HEK293T (cell line): ENCODE data around the gene RBM17.

Experiments
- CTCF ChIA-PET: fragments of 350-600 bp; formaldehyde crosslinking; extraction: SDS; loops from one replicate; lab custom pipeline; 2021; ENCODE audit warnings: antibody characterized with exemption, inconsistent platforms; lab: Yijun Ruan, JAX
- POLR2A ChIA-PET: fragments of 350-600 bp; formaldehyde crosslinking; extraction: SDS; loops from one replicate; lab custom pipeline; 2020; ENCODE audit warnings: antibody characterized with exemption, inconsistent platforms; lab: Yijun Ruan, JAX
- DNase-seq: peaks from one replicate; pipeline ENCODE4 v3.0.0; 2012; ENCODE audit warnings: mixed read lengths; ENCODE audit errors: extremely low spot score
- ARNT ChIP-seq: fragments of 450-650 bp; IDR thresholded peaks from 2 replicates; pipeline ENCODE4 v1.6.1; 2017; ENCODE audit warnings: mild to moderate bottlenecking
- BHLHE40 ChIP-seq: fragments of 450-650 bp; IDR thresholded peaks from 2 replicates; pipeline ENCODE4 v1.6.1; 2016; ENCODE audit warnings: mild to moderate bottlenecking, moderate library complexity, borderline replicate concordance
- CTBP1 ChIP-seq: fragments of 450-650 bp; IDR thresholded peaks from 2 replicates; pipeline ENCODE4 v1.6.1; 2016; ENCODE audit warnings: borderline replicate concordance
- ELF4 ChIP-seq: fragments of 450-650 bp; IDR thresholded peaks from 2 replicates; pipeline ENCODE4 v1.6.1; 2017; ENCODE audit warnings: antibody characterized with exemption
- FOXA1 ChIP-seq: fragments of 450-650 bp; IDR thresholded peaks from 2 replicates; pipeline ENCODE4 v1.6.1; 2016; ENCODE audit warnings: mild to moderate bottlenecking
- FOXK2 ChIP-seq: fragments of 450-650 bp; IDR thresholded peaks from 2 replicates; pipeline ENCODE4 v1.6.1; 2016; ENCODE audit warnings: mild to moderate bottlenecking
- FOXM1 ChIP-seq: fragments of 450-650 bp; IDR thresholded peaks from 2 replicates; pipeline ENCODE4 v1.6.1; 2017; ENCODE audit warnings: mild to moderate bottlenecking, borderline replicate concordance
- HDGF ChIP-seq: fragments of 450-650 bp; IDR thresholded peaks from 2 replicates; pipeline ENCODE4 v1.6.1; 2017; ENCODE audit warnings: antibody characterized with exemption, borderline replicate concordance
- L3MBTL2 ChIP-seq: fragments of 450-650 bp; conservative IDR thresholded peaks from 2 replicates; pipeline ENCODE4 v1.6.1; 2016; ENCODE audit warnings: mild to moderate bottlenecking
- LEF1 ChIP-seq: fragments of 450-650 bp; IDR thresholded peaks from 2 replicates; pipeline ENCODE4 v1.6.1; 2017; ENCODE audit warnings: mild to moderate bottlenecking, borderline replicate concordance
- NFRKB ChIP-seq: fragments of 450-650 bp; IDR thresholded peaks from 2 replicates; pipeline ENCODE4 v1.6.1; 2016; ENCODE audit warnings: mild to moderate bottlenecking, moderate library complexity
- PKNOX1 ChIP-seq: fragments of 450-650 bp; IDR thresholded peaks from 2 replicates; pipeline ENCODE4 v1.6.1; 2016
- SP1 ChIP-seq: fragments of 450-650 bp; IDR thresholded peaks from 2 replicates; pipeline ENCODE4 v1.6.1; 2017
- SUZ12 ChIP-seq: fragments of 450-650 bp; IDR thresholded peaks from 2 replicates; pipeline ENCODE4 v1.6.1; 2016; ENCODE audit warnings: mild to moderate bottlenecking
- TARDBP ChIP-seq: fragments of 450-650 bp; IDR thresholded peaks from 2 replicates; pipeline ENCODE4 v1.6.1; 2016
- ZNF384 ChIP-seq: fragments of 450-650 bp; IDR thresholded peaks from 2 replicates; pipeline ENCODE4 v1.6.1; 2016

RBM17 gene

GRCh38 chr10:6146013-6146785, 57.4 kb downstream of the RBM17 start:
- TF ChIP-seq HDGF (0 out of 2 replicates have a peak, but pooled peaks have one; percentile 22), FOXK2 (no peak)
- ChIA-PET POLR2A (interaction anchor here (1.0 to 2.6 kb wide), 2 partner anchors 12 to 17 kb away, joined by 3 to 12 read pairs; no protein-coding TSS in a partner anchor), CTCF (interaction anchor here (1.0 to 1.1 kb wide), 2 partner anchors 9 to 27 kb away, joined by 3 to 5 read pairs; no protein-coding TSS in a partner anchor)
- DNase-seq: no peak

GRCh38 chr10:6146921-6147320, 58.1 kb downstream of the RBM17 start:
- no peak for TF ChIP-seq L3MBTL2
- TF ChIP-seq FOXK2: no peak
- ChIA-PET POLR2A (interaction anchor here (2.6 kb wide), 1 partner anchor 16 kb away, joined by 12 read pairs; no protein-coding TSS in a partner anchor), CTCF (interaction anchor here (1.0 to 1.1 kb wide), 2 partner anchors 10 to 26 kb away, joined by 3 to 5 read pairs; no protein-coding TSS in a partner anchor)
- no peak for DNase-seq

- POLR2A ChIA-PET: interaction anchor here (2.6 kb wide), 1 partner anchor 14 kb away, joined by 12 read pairs; no protein-coding TSS in a partner anchor
- DNase-seq: no peak
Observed at GRCh38 chr10:6148251-6148701, 59.4 kb downstream of the RBM17 start.

GRCh38 chr10:6148908-6149307, 60.1 kb downstream of the RBM17 start:
- TF ChIP-seq LEF1 (no peak), CTBP1 (no peak), PKNOX1 (peak; percentile 66), ARNT (no peak), FOXA1 (no peak), ZNF384 (no peak), L3MBTL2 (no peak)
- ChIA-PET CTCF (interaction anchor here (0.6 kb wide), 2 partner anchors 11 to 151 kb away, joined by 3 to 6 read pairs; no protein-coding TSS in a partner anchor), POLR2A (interaction anchor here (1.4 kb wide), 1 partner anchor 15 kb away, joined by 4 read pairs; no protein-coding TSS in a partner anchor)
- no peak for DNase-seq

More at GRCh38 chr10:6148251-6148701, 59.4 kb downstream of the RBM17 start:
- CTCF ChIA-PET: interaction anchor here (0.6 kb wide), 2 partner anchors 11 to 150 kb away, joined by 3 to 6 read pairs; no protein-coding TSS in a partner anchor
- TF ChIP-seq BHLHE40 (no peak), SP1 (no peak), ELF4 (no peak), FOXM1 (no peak), SUZ12 (no peak), CTBP1 (no peak), FOXA1 (no peak), ZNF384 (no peak), FOXK2 (no peak), TARDBP (no peak), ARNT (no peak), LEF1 (no peak), NFRKB (no peak), HDGF (no peak), PKNOX1 (no peak), L3MBTL2 (no peak)

- TF ChIP-seq ELF4 (no peak), ZNF384 (no peak), ARNT (no peak), SP1 (no peak), NFRKB (no peak), SUZ12 (no peak), TARDBP (no peak), LEF1 (no peak), HDGF (no peak), PKNOX1 (no peak), FOXA1 (no peak), FOXK2 (no peak)
- CTCF ChIA-PET: interaction anchor here (0.6 to 1.2 kb wide), 6 partner anchors 12 to 251 kb away, joined by 3 to 4 read pairs (median 3); no protein-coding TSS in a partner anchor
- peak; percentile 54 for DNase-seq
- POLR2A ChIA-PET: interaction anchor here (1.2 kb wide), 1 partner anchor 12 kb away, joined by 7 read pairs; no protein-coding TSS in a partner anchor
Observed at GRCh38 chr10:6151087-6151977, 62.5 kb downstream of the RBM17 start.
